GM21619 (cell line): ENCODE data around the gene SRGAP1.
"Not testable (repeated sequence)": the region's sequence is repeated elsewhere in the genome, so short reads cannot be mapped to it uniquely, and the experiment has no call there.

ENCODE experiments used
- ATAC-seq: cut with Tn5 transposase; IDR thresholded peaks from one replicate; pipeline ENCODE4 v1.9.1; 2021; ENCODE audit not compliant: unreplicated experiment

Gene SRGAP1

DNA sequence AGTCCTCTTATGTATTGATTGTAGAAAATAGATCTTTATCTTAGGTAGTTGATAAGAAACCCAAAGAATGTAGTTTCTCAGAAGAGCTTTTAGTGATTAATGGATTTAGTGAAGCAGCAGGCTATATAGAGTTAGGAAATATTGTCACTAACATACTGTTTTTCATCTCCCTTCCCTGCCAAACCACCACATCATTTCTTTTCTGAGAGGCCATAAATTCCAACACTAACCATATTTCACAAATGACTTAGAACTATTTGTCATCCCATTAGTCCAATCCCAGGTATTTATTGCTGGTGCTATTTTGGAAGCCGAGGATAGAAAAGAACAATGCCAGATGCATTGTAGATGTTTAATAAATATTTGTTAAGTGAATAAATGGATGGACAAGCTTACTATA, 191.9 kb downstream of the SRGAP1 start:
- ATAC-seq = no peak

DNA sequence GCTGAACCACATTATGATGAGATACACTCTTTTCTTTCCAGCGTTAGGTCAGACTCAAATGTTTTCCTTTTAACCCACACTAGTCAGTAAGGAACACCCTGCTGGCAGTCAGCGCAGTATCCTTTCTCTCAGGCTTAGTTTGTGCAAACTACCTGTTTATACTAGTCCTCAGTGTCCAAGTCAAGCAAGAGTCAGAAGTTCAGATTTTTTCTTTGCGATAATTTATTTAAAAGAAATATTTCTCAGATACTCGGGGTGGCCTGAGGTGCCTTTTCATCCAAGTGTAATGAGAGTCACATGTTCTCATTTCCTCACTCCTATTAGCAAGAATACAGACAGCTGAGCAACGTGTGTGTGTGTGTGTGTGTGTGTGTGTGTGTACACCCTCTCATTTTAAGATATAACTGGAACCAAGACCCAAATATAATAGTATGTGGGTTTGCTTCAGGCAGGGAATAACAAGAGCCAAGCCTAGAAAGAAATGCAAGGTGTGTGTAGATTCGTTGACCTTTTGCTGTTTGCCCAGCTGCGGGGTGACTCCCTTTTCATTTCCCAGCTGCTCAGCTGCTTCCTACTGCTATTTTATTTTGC, 194.9 kb downstream of the SRGAP1 start:
- ATAC-seq = no peak

DNA sequence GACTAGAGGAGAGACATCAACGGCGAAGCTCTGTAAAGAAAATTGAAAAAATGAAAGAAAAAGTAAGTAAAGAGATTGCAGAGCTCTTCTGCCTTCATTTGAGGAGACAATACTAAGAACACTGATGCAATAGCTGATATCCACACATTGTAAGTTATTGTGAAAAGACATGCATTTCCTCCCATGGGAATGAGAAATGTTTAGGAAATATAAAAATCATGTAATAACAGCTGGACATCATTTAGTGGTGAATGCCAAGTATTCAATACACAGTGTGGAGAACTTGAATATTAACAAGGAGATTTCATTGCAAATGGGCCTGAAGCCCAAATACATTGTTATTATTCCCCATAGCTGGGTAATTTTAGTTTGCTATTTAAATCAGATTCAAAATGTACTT, 198.4 kb downstream of the SRGAP1 start:
- no peak for ATAC-seq

DNA sequence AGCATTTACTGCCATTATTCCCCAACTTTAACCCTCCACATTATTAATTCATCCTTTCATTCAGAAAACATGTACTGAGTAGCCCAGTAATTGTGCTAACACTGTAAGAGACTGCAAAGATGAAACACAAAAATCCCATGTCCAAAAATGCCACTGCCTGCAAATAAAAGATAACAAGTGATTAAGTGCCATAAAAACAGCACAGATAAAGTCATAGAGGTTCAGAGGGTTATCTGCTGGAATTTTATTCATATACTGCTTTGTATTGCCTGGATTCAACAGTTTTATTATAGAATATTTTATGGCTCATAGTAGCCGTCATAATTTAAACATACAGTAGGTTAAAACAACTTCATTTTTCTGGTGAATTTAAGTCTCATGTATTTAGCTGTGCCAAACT, 199.7 kb downstream of the SRGAP1 start:
- ATAC-seq = no peak

DNA sequence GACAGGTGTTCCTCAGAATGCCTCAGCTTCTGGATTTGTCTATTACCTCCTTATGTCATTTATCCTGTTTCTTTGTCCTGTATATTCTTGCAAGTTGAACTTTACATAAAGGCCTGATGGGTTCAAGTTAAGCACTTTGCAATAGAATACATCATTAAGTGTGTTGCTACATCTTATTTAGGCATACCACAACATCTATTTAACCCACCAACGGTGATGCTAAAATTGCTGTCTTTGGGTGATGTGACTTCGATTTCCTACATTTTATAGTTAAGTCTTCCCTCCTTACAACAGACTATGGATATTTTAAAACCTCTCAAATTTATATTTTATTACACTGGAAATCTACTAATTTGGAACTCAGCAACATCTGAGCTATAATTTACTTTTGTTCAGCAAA, 206.6 kb downstream of the SRGAP1 start:
- no peak for ATAC-seq

DNA sequence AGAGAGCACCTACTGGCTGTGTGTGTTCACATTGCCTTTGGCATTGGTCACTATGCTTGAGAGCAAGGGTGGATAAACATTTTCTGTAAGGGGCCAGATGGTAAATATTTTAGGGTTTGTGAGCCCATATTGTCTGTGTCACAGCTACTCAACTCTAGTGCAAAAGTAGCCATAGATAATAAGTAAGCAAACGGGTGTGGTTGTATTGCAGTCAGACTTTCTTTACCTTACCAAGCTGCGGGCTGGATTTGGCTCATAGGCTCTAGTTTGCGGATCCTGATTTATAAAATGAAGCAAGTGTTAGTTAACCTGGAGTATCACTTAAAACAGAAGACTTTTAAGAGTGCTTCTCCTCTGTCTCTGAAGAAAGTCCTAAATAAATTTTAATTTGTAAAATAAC, 208.6 kb downstream of the SRGAP1 start:
- no peak for ATAC-seq

DNA sequence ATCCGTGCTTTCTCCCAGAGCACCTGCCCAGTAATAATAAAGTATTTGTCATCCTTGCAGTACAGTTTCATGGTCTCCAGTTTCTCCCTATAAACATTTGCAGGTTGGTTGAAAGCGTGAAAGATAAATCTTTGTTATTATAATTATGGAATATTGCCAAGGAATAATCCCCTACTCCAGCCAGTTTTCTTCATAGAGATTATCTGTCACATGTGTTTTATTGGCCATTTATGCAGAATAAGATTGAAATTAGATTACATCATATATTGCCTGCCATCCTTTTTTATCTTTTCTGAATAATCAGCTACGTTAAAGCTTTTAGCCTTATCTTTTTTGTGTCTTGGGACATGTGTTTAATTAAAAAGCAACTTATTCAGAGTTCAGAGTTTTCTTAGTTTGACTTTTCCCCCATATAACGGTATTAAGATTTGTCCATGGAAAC, 209.6 kb downstream of the SRGAP1 start:
- no peak for ATAC-seq

DNA sequence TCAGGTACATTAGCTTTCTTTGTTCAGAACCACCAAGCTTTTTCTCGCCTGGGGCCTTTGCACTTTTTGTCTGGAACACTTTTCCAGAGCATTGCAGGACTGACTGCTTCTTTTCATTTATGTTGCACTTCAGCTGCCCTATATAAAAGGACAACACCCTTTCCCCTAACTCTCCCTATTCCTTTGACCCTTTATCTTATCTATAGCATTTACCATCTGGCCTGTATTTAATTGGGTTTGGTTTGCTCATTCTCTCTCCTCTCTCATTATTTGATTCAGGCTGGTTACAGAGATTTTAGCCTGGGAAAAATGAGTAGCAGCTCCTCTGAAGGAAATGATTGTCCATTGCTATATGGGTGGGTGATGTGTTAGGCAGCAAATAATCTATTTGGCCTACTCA, 212.2 kb downstream of the SRGAP1 start:
- ATAC-seq = no peak

DNA sequence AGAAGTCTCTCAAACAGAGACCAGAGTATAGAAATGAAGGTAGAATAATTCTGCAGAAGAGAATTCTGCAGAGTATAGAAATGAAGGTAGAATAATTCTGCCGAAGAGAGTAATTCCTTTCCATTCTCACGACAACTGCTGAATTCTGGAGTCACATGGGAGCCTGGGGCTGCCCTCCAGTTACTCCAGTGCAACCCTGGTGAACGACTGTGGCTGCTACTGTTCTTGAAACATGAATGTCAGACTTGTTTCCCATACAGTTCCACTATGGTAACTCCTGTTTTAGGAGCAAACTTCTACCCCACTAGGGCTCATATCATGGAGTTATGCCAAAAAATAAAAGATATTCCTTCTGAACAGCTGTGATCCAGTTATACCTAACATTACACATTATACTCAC, 213.2 kb downstream of the SRGAP1 start:
- no peak for ATAC-seq

DNA sequence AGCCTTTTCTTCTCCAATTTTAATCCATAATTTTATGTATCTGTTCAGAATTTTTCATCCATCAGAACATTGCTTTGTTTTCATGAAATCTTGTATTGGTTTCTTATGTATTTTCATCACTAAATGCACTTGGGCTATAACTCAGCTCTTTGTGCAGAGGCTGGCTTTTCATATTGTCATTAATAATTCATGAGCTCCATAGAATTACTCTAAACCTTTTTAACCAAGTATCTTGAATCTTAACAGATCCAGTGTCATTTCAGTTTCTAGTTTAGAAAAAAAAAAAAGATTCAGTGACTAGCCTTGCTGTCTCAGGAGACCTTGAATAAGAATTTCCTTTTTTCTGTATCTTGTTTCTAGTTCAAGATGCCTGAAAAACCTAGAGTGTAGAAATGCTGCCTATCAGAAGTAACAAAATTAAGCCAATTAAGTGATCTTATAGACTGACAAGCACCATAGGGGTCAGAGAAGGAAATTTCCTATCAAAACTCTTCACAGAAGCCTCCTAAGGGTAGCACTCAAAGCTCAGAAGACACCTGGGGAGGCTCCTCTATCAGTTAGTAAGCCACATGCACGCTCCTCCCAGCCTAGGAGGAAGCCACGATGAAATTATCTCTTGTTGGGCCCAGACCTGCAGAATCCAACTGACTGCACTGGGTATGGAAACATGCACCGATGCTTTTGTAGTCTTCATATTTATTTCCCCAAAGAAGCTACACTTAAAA, 214.2 kb downstream of the SRGAP1 start:
- no peak for ATAC-seq

DNA sequence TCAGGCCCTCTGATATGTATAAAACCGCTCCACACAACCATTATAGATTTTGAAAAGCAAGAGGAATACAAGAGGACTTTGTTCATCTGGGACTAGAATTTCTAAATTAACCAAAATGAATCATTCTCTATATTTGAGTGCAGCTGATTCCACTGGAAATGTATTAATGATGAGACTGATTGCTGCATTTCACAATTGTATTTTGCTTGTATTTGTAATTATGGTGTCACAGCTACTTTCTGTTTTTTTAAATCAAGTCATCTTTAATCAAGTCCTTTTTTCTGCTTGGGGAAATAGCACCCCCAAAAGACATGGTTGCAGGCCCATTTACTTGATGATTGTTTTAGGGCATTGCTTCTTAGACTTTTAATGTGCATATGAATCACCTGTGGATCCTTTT, 215.2 kb downstream of the SRGAP1 start:
- ATAC-seq = no peak

DNA sequence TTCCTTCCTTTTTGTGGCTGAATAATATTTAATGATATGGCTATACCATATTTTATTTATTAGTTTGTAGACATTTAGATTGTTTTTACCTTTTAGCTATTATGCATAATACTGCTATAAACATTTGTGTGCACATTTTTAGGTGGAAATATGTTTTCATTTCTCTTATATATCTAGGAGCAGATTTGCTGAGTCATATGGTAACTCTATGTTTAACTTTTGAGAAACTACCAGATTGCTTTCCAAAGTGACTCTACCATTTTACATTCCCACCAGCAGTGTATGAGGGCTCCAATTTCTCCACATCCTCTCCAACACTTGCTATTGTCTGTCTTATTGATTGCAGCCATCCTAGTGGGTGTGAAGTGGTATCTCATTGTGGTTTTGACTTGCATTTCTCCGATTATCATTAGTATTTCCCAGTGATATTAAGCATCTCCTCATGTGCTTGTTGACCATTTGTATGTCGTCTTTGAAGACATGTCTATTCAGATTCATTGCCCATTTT, 217.4 kb downstream of the SRGAP1 start:
- ATAC-seq = no peak

DNA sequence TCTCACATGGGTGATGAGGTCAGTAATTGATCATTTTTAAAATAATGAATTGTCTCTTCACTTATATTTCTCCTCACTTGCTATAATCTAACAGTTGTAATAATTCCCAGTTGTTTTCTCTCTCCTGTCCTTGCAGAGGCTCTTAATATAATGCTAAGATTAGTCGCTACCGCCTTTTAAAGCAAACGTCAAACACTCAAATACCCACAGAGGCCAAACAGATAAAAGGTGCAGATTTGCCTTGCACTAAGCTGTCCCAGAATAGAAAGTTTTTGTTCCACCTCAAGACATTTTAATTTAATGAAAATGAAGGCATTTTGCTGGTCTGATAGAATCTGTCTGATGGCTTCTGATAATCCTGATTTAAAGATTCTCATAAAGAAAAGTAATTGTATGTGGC, 218.6 kb downstream of the SRGAP1 start:
- no peak for ATAC-seq

DNA sequence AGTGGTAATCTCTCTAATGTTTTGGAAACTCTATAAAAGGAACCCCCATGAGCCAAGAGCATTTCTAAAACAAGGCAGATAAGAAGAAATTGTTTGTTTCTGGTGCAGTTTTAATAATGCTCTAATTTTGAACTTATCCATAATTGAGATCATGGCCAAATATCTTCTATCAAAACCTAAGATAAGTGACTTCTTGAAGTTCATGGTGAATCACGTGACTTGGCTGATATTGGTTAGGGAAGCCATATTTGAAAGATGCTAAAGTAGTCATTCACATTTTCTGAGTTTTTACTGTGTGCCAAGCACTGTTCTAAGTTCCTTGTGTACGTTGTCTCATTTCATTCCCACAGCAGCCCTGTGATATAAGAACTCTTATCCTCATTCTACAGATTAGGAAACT, 219.7 kb downstream of the SRGAP1 start:
- ATAC-seq = no peak

DNA sequence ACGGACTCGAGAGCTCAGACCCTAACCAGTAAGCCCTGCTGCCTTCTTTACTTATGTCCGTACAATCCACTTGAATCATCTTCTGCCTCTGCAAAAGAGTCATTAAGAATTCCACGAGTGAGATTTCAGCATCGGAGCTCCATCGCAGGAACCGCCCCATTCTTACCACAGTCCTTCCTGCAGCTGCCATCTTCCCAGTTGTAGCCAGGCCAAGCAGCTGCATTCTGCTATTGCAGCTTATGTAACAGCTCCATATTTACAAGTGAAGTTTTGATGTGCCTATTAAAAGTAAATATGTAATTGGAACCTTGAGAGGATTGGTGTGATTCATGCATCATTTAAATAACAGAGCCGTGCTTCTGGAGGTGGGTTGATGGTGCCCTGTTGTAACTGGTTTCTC, 220.2 kb downstream of the SRGAP1 start:
- ATAC-seq = no peak

DNA sequence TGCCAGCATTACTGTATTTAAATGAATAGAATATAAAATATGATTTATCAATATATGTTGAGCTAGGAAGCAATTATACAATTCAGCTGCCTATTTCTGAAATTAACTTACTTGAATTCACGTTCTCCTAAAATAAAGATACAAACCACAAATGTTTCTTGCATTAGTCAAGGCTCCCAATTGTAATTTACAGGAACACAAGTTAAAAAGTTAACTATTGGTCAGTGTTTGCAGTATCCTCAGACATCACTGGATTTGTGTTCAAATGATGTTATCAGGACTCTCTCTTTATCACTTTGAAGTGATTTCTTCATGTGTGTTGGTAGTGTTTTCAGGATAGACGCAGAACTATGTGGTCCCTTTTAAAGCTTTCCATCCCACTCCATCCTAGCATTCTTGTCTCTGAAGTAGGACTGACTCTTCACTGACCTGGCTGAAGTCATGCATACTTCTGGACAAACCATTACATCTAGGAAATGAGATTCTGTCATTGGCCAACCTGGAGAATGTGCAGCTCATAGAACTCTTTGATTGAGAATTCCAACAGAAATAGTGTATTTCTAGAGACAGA, 221.5 kb downstream of the SRGAP1 start:
- ATAC-seq = no peak

DNA sequence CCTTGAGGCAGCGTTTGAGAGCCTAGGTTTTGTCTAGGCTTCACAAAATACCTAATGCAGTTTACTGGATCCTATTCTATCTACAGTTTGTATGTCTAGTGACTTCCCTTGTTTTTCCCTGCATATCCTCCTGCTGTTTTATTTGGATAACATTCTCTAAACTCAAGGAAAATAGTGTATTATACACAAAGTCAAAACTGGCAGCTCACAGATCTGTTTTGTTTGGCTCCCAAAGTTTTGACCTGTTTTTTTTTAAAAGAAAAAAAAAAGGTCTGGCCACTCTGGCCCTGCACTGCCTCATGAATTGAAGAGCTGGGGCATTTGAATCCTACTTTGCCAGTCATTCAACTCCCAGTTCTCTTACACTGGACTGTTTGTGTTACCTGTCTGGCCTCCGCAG, 222.3 kb downstream of the SRGAP1 start:
- no peak for ATAC-seq

DNA sequence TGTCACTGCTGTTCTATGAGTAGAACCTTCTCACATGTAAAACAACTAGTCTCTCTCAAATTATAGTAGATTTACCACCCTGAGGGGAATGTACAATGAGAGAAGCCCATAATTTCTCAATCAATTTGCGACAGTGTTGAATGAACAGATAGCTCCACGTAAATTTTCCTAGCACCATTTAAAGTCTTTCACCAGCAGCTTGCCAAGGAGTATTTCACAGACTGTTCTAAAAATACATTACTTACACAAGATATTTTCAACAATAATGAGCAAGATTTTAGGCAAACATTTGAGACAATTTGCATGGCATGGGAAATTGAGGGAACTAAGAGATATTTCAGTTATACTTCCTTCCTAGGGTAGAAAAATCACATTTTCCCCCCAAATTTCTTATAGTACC, 226.0 kb downstream of the SRGAP1 start:
- no peak for ATAC-seq

DNA sequence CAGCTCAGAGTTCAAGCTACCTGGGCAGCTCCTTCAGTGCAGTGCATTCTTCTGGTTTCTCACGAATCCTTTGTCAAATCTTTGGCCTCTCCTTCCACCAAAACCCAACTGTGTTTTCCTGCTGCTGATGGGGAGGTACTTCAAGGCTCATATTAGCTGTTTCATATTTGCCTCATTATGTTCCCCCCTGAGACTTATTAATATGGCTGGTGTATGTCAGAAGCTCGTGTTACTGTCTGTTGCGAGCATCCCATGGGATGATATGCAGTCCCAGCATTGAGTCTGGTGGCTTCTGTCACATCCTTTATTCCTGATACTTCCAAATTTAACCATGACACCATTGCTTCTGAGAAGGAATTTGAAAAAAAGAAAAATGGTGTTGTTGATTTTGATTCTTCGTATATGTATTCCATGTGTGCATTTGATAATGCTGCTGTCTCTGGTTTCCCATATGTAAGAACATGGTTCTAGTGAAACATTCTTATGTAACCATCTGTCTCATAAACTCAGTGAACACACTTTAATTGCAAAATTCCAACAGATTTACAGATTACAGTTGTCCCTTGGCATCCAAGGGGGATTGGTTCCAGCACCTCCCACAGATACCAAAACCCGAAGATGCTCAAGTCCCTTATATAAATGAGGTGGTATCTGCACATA, 228.5 kb downstream of the SRGAP1 start:
- no peak for ATAC-seq

DNA sequence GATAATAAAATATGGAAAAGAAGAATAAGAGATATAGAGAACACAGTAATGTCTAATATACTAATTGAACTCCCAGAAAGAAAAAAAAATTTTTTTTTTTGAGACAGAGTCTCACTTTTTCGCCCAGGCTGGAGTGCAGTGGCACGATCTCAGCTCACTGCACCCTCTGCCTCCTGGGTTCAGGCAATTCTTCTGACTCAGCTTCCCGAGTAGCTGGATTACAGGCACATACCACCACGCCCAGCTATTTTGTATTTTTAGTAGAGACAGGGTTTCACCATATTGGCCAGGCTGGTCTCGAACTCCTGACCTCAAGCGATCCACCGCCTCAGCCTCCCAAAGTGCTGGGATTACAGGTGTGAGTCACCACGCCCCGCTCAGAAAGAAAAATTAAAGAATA, 232.1 kb downstream of the SRGAP1 start:
- ATAC-seq = not testable (repeated sequence)

DNA sequence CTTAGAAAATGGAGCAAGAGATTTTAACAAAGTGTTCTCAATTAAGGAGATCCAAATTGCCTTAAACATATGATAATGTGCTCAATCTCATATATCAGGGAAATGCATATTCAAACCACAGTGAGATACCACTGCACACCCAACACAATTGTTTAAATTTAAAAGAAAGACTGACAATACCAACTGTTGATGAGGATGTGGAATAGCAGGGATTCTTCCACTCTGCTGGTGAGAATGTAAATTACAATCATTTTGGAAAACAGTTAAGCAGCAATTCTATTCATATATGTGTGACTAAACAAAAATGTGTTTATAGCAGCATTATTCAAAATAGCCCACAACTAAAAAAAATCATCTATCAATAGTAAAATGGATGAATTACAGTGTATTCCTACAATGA, 233.4 kb downstream of the SRGAP1 start:
- ATAC-seq = no peak
